ENCODE measurements around the gene EPHA7.

DNA sequence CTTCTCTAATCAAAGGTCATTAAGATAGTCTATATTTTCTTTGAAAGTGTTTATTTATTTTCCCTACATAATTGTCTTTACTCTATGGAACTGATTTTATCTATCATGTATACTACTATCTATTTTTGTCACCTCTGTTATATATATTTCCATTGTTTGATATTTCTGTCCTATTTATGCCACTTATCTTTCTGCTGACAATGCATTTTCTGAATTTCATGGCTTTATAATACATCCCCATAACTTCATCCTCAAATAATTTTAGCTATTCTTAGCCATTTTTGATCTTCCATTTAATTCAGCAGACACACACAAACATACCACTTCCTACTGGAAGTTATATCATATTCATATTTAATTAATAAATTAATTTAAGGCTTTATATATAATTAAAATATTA lies 123.7 kb downstream of the EPHA7 start:
- TF ChIP-seq, protein P1, sequence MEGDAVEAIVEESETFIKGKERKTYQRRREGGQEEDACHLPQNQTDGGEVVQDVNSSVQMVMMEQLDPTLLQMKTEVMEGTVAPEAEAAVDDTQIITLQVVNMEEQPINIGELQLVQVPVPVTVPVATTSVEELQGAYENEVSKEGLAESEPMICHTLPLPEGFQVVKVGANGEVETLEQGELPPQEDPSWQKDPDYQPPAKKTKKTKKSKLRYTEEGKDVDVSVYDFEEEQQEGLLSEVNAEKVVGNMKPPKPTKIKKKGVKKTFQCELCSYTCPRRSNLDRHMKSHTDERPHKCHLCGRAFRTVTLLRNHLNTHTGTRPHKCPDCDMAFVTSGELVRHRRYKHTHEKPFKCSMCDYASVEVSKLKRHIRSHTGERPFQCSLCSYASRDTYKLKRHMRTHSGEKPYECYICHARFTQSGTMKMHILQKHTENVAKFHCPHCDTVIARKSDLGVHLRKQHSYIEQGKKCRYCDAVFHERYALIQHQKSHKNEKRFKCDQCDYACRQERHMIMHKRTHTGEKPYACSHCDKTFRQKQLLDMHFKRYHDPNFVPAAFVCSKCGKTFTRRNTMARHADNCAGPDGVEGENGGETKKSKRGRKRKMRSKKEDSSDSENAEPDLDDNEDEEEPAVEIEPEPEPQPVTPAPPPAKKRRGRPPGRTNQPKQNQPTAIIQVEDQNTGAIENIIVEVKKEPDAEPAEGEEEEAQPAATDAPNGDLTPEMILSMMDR (IDR thresholded peaks at IDR 0.05; ENCODE audit: insufficient read depth, low read length) = no peak
- no peak for TF ChIP-seq POLR2AphosphoS5 (IDR thresholded peaks at IDR 0.05; ENCODE audit: low read depth)

Measured in HL-60 (cell line).